GM12878 (cell line): ENCODE measurements around the gene RAD51B. TPM values are rescaled to one million over a fixed set of nuclear protein-coding genes. Genes with fewer than 3 reads are reported as not detected.

Experiments used
- ATF7 ChIP-seq: fragments of 450-650 bp; IDR thresholded peaks from 2 replicates; pipeline ENCODE4 v1.6.1; 2016; ENCODE audit warnings: low read depth, mild to moderate bottlenecking
- BRCA1 ChIP-seq: IDR thresholded peaks from 2 replicates; pipeline ENCODE4 v1.6.1; 2011; ENCODE audit warnings: low read depth, low read length, improper control_type of control experiment
- CHD2 ChIP-seq: IDR thresholded peaks from 2 replicates; pipeline ENCODE4 v1.6.1; 2011; ENCODE audit warnings: low read depth, low read length, improper control_type of control experiment, borderline replicate concordance
- DPF2 ChIP-seq: fragments of 450-650 bp; IDR thresholded peaks from 2 replicates; pipeline ENCODE4 v1.6.1; 2017; ENCODE audit warnings: mild to moderate bottlenecking
- KAT2A ChIP-seq: conservative IDR thresholded peaks from 2 replicates; pipeline ENCODE4 v1.6.1; 2011; ENCODE audit warnings: low read depth, low read length; ENCODE audit not compliant: control insufficient read depth
- KDM1A ChIP-seq: fragments of 200-600 bp; sonication (generic); IDR thresholded peaks from 2 replicates; pipeline ENCODE4 v1.6.1; 2016; ENCODE audit warnings: borderline replicate concordance
- MEF2A ChIP-seq: IDR thresholded peaks from 2 replicates; pipeline ENCODE4 v1.6.1; 2011; ENCODE audit warnings: low read depth, mild to moderate bottlenecking, low read length, moderate library complexity; ENCODE audit not compliant: insufficient read depth
- NBN ChIP-seq: fragments of 450-650 bp; IDR thresholded peaks from 2 replicates; pipeline ENCODE4 v1.6.1; 2016
- POLR2AphosphoS2 ChIP-seq: IDR thresholded peaks from 2 replicates; pipeline ENCODE4 v1.6.1; 2011; ENCODE audit warnings: low read depth, mild to moderate bottlenecking, low read length, improper control_type of control experiment, moderate library complexity
- SIN3A ChIP-seq: IDR thresholded peaks from 2 replicates; pipeline ENCODE4 v1.6.1; 2012; ENCODE audit warnings: low read depth, low read length, improper control_type of control experiment
- SMARCA5 ChIP-seq: fragments of 450-650 bp; IDR thresholded peaks from 2 replicates; pipeline ENCODE4 v1.6.1; 2017; ENCODE audit warnings: mild to moderate bottlenecking
- STAT3 ChIP-seq: IDR thresholded peaks from 2 replicates; pipeline ENCODE4 v1.6.1; 2011; ENCODE audit warnings: low read depth, low read length, improper control_type of control experiment
- TAF1 ChIP-seq: IDR thresholded peaks from 2 replicates; pipeline ENCODE4 v1.6.1; 2011; ENCODE audit warnings: mild to moderate bottlenecking, low read depth, low read length, borderline replicate concordance
- TBL1XR1 ChIP-seq: IDR thresholded peaks from 2 replicates; pipeline ENCODE4 v1.6.1; 2012; ENCODE audit warnings: low read depth, low read length, improper control_type of control experiment
- ZNF207 ChIP-seq: fragments of 450-650 bp; IDR thresholded peaks from 2 replicates; pipeline ENCODE4 v1.6.1; 2014; ENCODE audit warnings: antibody characterized with exemption, mild to moderate bottlenecking, borderline replicate concordance
- ZNF384 ChIP-seq: IDR thresholded peaks from 2 replicates; pipeline ENCODE4 v1.6.1; 2012; ENCODE audit warnings: low read depth, mild to moderate bottlenecking, low read length, improper control_type of control experiment, borderline replicate concordance
- ZNF622 ChIP-seq: fragments of 450-650 bp; IDR thresholded peaks from 2 replicates; pipeline ENCODE4 v1.6.1; 2017; ENCODE audit warnings: mild to moderate bottlenecking, inconsistent platforms
- ZZZ3 ChIP-seq: IDR thresholded peaks from 2 replicates; pipeline ENCODE4 v1.6.1; 2011; ENCODE audit warnings: low read depth; ENCODE audit not compliant: control insufficient read depth, insufficient read length
- polyA plus RNA-seq, 11 experiments: library from polyadenylated mRNA; depleted of rRNA in 4 of 11; unstranded in 6 of 11; stranded (reverse) in 5 of 11; fragments of >200 nt; fragmentation: Nextera tagmentation in 4 of 11; fragmentation: Illumina TruSeq in 1 of 11; extraction: Ambion mirVana in 4 of 11; extraction: Trizol in 1 of 11; gene quantifications; 1 replicate in 1 of 11; 2 replicates in 10 of 11; pipeline versions ENCODE4 v1.2.1 to v1.2.3, GENCODE V29; 2011 to 2016; ENCODE audit warnings: inconsistent platforms in 2 of 11, missing spikeins in 2 of 11, low read depth in 1 of 11
- total RNA-seq, 4 experiments: library from RNA; depleted of rRNA in 3 of 4; stranded (reverse); fragments of >200 nt in 3 of 4; fragmentation: Illumina TruSeq in 1 of 4; extraction: Trizol in 1 of 4; gene quantifications; 2 replicates each; pipeline versions ENCODE4 v1.2.1 to v1.2.3, GENCODE V29; 2013 to 2021
- TF ChIP-seq, protein P1 (sequence below): fragments of 450-650 bp; IDR thresholded peaks from 2 replicates; pipeline ENCODE4 v1.6.1; 2017; ENCODE audit warnings: antibody characterized with exemption, mild to moderate bottlenecking, moderate library complexity
- TF ChIP-seq, protein P2 (sequence below): fragments of 450-650 bp; IDR thresholded peaks from 2 replicates; pipeline ENCODE4 v1.6.1; 2018; ENCODE audit warnings: mild to moderate bottlenecking, low read depth, moderate library complexity; ENCODE audit not compliant: partially characterized antibody
- TF ChIP-seq, protein P3 (sequence below): fragments of 450-650 bp; IDR thresholded peaks from 2 replicates; pipeline ENCODE4 v1.6.1; 2016; ENCODE audit warnings: mild to moderate bottlenecking, moderate library complexity, borderline replicate concordance

The RAD51B gene
- total and polyA plus RNA-seq, 10 of the 15 experiments (the other 5 are each of a cell fraction or from before 2014, with no cell fraction given), result 9.8 to 26.8 (median 21.3) TPM

DNA sequence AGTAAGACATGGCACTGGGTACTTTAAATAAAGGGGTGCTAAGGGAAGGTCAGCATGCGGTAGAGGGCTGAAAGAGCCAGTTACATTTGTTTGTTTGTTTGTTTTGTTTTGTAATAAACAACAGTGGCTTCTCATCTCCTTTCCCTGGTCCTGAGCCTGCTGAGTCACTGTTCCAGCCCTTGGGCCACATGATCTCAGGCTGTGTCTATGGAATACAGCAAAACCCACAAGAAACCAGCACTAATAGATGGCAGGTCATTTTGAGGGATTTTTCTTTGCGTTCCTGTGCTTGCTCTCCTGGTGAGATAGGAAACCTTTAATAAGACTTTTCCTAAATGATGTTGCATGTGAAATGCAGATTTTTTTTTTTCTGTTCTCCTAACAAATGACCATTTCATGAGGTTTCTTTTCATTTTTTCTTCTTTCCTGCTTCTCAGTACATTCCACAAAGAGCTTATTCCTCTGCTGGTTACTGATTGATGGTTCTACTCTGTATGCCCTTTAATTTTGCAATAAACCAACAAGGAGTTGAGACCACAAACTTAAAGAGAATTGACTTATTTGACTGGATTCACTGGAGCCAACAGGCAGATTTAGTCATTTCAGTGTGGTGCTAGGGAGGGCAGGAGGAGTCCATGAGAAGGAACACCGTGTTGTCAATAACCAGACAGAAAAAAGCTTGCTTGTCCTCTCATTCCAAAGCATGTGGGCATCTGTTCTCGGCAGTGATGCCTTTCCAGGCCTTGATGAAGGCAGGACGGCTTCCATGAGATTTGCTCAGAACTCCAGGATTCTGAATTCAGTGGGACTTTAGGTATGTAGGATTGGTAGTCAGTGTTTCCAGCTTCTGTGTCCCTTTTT, 459.2 kb downstream of the RAD51B start (continued):
- TF ChIP-seq ZNF384 (no peak), STAT3 (no peak), SIN3A (no peak), BRCA1 (no peak), ZNF622 (no peak), TAF1 (no peak), POLR2AphosphoS2 (0 out of 2 replicates have a peak, but pooled peaks have one; percentile 27), TBL1XR1 (no peak), ATF7 (no peak), ZNF207 (no peak), CHD2 (no peak), NBN (peak; percentile 16; the same call in 1 of the 2 replicates), SMARCA5 (no peak), ZZZ3 (no peak), KDM1A (no peak), DPF2 (no peak), KAT2A (no peak), MEF2A (0 out of 2 replicates have a peak, but pooled peaks have one; percentile 14)
- TF ChIP-seq, protein P1, sequence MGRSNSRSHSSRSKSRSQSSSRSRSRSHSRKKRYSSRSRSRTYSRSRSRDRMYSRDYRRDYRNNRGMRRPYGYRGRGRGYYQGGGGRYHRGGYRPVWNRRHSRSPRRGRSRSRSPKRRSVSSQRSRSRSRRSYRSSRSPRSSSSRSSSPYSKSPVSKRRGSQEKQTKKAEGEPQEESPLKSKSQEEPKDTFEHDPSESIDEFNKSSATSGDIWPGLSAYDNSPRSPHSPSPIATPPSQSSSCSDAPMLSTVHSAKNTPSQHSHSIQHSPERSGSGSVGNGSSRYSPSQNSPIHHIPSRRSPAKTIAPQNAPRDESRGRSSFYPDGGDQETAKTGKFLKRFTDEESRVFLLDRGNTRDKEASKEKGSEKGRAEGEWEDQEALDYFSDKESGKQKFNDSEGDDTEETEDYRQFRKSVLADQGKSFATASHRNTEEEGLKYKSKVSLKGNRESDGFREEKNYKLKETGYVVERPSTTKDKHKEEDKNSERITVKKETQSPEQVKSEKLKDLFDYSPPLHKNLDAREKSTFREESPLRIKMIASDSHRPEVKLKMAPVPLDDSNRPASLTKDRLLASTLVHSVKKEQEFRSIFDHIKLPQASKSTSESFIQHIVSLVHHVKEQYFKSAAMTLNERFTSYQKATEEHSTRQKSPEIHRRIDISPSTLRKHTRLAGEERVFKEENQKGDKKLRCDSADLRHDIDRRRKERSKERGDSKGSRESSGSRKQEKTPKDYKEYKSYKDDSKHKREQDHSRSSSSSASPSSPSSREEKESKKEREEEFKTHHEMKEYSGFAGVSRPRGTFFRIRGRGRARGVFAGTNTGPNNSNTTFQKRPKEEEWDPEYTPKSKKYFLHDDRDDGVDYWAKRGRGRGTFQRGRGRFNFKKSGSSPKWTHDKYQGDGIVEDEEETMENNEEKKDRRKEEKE, result peak; percentile 48; the same call in 1 of the 2 replicates
- TF ChIP-seq, protein P2, sequence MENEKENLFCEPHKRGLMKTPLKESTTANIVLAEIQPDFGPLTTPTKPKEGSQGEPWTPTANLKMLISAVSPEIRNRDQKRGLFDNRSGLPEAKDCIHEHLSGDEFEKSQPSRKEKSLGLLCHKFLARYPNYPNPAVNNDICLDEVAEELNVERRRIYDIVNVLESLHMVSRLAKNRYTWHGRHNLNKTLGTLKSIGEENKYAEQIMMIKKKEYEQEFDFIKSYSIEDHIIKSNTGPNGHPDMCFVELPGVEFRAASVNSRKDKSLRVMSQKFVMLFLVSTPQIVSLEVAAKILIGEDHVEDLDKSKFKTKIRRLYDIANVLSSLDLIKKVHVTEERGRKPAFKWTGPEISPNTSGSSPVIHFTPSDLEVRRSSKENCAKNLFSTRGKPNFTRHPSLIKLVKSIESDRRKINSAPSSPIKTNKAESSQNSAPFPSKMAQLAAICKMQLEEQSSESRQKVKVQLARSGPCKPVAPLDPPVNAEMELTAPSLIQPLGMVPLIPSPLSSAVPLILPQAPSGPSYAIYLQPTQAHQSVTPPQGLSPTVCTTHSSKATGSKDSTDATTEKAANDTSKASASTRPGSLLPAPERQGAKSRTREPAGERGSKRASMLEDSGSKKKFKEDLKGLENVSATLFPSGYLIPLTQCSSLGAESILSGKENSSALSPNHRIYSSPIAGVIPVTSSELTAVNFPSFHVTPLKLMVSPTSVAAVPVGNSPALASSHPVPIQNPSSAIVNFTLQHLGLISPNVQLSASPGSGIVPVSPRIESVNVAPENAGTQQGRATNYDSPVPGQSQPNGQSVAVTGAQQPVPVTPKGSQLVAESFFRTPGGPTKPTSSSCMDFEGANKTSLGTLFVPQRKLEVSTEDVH, result no peak
- TF ChIP-seq, protein P3, sequence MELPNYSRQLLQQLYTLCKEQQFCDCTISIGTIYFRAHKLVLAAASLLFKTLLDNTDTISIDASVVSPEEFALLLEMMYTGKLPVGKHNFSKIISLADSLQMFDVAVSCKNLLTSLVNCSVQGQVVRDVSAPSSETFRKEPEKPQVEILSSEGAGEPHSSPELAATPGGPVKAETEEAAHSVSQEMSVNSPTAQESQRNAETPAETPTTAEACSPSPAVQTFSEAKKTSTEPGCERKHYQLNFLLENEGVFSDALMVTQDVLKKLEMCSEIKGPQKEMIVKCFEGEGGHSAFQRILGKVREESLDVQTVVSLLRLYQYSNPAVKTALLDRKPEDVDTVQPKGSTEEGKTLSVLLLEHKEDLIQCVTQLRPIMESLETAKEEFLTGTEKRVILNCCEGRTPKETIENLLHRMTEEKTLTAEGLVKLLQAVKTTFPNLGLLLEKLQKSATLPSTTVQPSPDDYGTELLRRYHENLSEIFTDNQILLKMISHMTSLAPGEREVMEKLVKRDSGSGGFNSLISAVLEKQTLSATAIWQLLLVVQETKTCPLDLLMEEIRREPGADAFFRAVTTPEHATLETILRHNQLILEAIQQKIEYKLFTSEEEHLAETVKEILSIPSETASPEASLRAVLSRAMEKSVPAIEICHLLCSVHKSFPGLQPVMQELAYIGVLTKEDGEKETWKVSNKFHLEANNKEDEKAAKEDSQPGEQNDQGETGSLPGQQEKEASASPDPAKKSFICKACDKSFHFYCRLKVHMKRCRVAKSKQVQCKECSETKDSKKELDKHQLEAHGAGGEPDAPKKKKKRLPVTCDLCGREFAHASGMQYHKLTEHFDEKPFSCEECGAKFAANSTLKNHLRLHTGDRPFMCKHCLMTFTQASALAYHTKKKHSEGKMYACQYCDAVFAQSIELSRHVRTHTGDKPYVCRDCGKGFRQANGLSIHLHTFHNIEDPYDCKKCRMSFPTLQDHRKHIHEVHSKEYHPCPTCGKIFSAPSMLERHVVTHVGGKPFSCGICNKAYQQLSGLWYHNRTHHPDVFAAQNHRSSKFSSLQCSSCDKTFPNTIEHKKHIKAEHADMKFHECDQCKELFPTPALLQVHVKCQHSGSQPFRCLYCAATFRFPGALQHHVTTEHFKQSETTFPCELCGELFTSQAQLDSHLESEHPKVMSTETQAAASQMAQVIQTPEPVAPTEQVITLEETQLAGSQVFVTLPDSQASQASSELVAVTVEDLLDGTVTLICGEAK, result no peak
